OCI-LY3 (cell line): Measurements from ENCODE around the gene NPPC.

Experiments used
- CTCF ChIP-seq: fragments of 200-600, 300-600 bp; sonication (generic); IDR thresholded peaks from 2 replicates; pipeline ENCODE4 v1.5.1; 2014; ENCODE audit warnings: antibody characterized with exemption, low read length, low read depth
- EZH2phosphoT487 ChIP-seq: fragments of 200-600 bp; shearing (Covaris generic); IDR thresholded peaks from 2 replicates; pipeline ENCODE4 v1.6.1; 2018; ENCODE audit warnings: antibody characterized with exemption, mixed run types, low read depth

- TF ChIP-seq CTCF (no peak), EZH2phosphoT487 (no peak)
These were observed 21.2 kb downstream of the NPPC start for GRCh38 chr2:231905026-231905425.
